GM18505 (cell line): ENCODE data around the gene NUDT10.
A peak's percentile ranks its signal among the peaks of the same experiment; 100 is the strongest.
"Not testable (repeated sequence)": the region's sequence is repeated elsewhere in the genome, so short reads cannot be mapped to it uniquely, and the experiment has no call there.

Source experiments
- ATAC-seq: cut with Tn5 transposase; IDR thresholded peaks from one replicate; pipeline ENCODE4 v1.9.1; 2021; ENCODE audit not compliant: unreplicated experiment
- POLR2A ChIP-seq: IDR thresholded peaks from 4 replicates; pipeline ENCODE4 v1.6.1; 2011; ENCODE audit warnings: borderline replicate concordance; ENCODE audit not compliant: insufficient read depth, insufficient read length; ENCODE audit errors: extremely low read depth

NUDT10 gene

GRCh38 chrX:51332188-51332942, at the start of gene NUDT10:
Gene NUDT10 (plus strand): TSS chrX:51332822. CDS start chrX:51332966, 144 bp downstream.
- no peak for TF ChIP-seq POLR2A
- ATAC-seq, result no peak

GRCh38 chrX:51292421-51292820, 40.2 kb upstream of the NUDT10 start:
- ATAC-seq, result no peak
- TF ChIP-seq POLR2A, result no peak

DNA sequence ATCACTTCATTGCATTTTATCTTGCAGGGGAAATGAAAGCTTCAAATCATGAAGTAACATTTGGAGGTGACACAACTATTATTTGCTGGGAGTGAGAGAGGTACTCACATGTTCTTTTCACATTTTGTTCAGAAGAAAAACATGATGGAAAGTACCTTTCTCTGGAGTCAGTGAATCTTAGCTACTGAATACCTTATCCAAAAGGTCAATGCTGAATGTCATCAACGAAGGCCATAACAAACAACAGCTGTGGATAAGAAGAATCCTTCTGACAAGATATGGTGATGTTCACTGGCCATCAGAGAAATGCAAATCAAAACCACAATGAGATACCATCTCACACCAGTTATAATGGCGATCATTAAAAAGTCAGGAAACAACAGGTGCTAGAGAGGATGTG, 36.5 kb upstream of the NUDT10 start:
- no peak for TF ChIP-seq POLR2A

DNA sequence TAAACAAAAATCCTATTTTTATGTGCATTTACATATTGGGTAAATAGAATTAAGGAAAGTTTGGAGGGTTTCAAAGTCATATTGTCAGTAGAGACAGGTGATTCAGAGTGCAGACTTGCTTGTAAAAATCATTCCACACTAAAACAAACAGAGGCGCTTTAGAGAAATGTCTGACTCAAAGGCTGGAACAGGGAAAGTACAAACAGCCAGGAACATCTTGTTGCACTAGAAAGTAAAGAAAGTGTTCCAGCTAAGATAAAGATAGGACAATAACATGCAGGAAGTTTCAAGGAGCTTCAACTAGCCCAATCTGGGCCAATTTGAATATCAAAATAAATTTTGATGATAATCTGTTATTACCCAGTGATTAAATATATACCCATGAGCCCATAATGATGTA, 16.4 kb upstream of the NUDT10 start:
- no peak for ATAC-seq
- no peak for TF ChIP-seq POLR2A

More for the DNA sequence above, 36.5 kb upstream of the NUDT10 start:
- no peak for ATAC-seq

GRCh38 chrX:51332943-51333785, 542 bp downstream of the NUDT10 start:
- ATAC-seq, result not testable (repeated sequence)

DNA sequence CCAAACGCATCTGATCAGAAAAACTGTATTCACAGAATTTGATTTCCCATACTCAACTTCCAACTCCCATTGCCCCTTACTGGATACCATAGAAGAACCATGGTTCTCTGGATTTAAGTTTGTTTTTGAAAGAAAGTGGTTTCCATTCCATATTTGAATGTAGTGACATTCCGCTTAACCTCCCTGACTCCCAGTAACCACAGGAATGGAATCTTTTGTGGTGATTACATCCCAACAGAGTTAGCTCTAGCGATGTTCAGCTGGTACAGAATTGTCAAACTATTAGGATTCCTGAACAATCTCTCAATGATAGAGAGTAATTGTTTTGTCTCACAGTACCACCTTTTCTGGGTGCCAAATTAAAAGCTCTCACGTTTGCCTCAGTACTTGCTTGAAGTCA, 1.7 kb downstream of the NUDT10 start:
- TF ChIP-seq POLR2A, result no peak
- ATAC-seq, result no peak

GRCh38 chrX:51336584-51336983, 4.0 kb downstream of the NUDT10 start:
- ATAC-seq, result peak; percentile 71
- TF ChIP-seq POLR2A, result no peak

- no peak for ATAC-seq
- TF ChIP-seq POLR2A, result no peak
These were observed 28.6 kb downstream of the NUDT10 start for GRCh38 chrX:51361251-51361650.

DNA sequence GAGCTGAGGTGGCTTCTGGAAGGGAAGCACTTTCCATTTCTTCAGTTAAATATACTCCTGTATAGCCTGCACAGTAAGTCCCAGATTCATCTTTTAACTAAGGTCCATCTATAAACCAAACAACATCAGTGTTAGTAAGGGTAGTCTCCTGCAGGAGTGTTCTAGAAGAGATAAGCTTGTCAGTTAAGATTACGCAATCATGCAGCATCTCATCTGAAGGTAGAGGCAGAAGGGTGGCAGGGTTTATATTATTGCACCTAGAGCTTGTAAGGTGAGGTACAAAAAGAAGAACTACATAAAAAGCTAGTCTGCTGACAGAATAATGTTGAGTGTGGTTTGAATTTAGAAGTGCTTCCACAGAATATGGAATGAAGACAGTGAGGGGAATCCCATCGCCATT, 44.0 kb downstream of the NUDT10 start:
- no peak for TF ChIP-seq POLR2A
- ATAC-seq, result no peak
